ENCODE data around the gene SUMF2. TPM values are rescaled to one million over a fixed set of nuclear protein-coding genes. Genes with fewer than 3 reads are reported as not detected.
"Not testable (repeated sequence)": the region's sequence is repeated elsewhere in the genome, so short reads cannot be mapped to it uniquely, and the experiment has no call there.

Gene SUMF2
- total RNA-seq: 129 and 164 TPM in 2 replicates

- no peak for DNase-seq (ENCODE audit: low read depth, low spot score)
Observed at GRCh38 chr7:56063882-56064625, at the start of gene SUMF2. SUMF2 (plus strand) TSS chr7:56064286; CDS start chr7:56064312, 26 bp downstream.

GRCh38 chr7:56017015-56017414 lies 47.1 kb upstream of the SUMF2 start:
- DNase-seq (ENCODE audit: low read depth, low spot score): not testable (repeated sequence)

DNA sequence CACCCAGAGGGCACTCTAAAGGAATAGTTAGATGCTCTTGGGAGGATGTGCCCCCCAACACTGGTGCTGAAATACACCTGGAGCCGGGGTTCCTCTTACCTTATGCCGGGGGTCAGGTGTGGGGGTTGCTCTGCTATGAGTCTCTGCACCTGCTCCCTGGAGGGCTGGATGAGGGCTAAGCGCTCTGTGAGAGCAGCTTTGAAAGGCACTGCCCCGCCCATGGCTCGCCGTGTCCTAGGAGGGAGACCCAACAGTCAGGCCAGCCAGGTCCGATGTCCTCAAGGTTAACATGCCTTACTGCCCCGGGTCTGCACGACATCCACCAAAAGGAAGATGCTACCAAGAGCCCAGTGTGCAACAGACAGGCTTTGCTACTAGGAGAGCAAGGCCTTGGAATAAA lies 44.6 kb upstream of the SUMF2 start:
- no peak for DNase-seq (ENCODE audit: low read depth, low spot score)

DNA sequence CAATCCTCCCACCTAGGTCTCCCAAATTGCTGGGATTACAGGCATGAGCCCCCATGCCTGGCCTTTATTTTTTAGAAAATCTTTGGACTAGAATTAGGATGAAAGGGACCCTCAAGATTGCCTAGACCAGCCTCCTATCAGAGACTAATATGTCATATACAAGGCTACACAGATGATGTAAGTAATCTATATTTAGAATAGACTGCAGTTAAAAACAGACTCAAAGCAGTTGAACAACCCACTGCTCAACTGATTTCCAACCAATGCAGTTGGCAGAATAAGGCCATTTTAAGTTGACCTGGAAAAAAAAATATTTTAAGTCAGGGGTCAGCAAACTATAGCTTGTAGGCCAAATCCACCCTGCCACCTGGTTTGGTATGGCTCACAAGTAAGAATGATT lies 40.6 kb upstream of the SUMF2 start:
- no peak for DNase-seq (ENCODE audit: low read depth, low spot score)

DNA sequence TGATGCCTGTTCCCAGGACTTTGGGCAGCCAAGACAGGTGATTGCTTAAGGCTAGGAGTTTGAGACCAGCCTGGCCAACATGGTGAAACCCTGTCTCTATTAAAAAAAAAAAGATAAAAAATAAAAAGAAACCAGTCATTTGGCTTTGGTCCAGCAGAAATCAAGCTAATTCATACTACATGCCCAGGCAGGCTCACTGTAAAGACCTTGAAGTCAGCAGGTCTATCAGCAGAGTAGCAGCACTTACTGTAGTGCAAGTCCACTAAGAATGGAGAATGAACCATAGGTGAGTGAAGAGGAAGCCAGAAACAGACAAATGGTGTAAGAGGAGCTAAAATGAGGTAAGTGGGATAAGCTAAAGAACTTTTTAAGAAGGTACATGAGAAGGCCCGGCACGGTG lies 37.5 kb upstream of the SUMF2 start:
- no peak for DNase-seq (ENCODE audit: low read depth, low spot score)

- DNase-seq (ENCODE audit: low read depth, low spot score): no peak
Observed at GRCh38 chr7:56028942-56029630, 35.0 kb upstream of the SUMF2 start.

GRCh38 chr7:56030340-56030739 lies 33.7 kb upstream of the SUMF2 start:
- no peak for DNase-seq (ENCODE audit: low read depth, low spot score)

- not testable (repeated sequence) for DNase-seq (ENCODE audit: low read depth, low spot score)
Observed at GRCh38 chr7:56031556-56031955, 32.5 kb upstream of the SUMF2 start.

- not testable (repeated sequence) for DNase-seq (ENCODE audit: low read depth, low spot score)
Observed at GRCh38 chr7:56032578-56032977, 31.5 kb upstream of the SUMF2 start.

- DNase-seq (ENCODE audit: low read depth, low spot score): no peak
Observed at GRCh38 chr7:56033671-56034432, 30.2 kb upstream of the SUMF2 start.

- no peak for DNase-seq (ENCODE audit: low read depth, low spot score)
Observed at GRCh38 chr7:56040730-56041129, 23.4 kb upstream of the SUMF2 start.

- DNase-seq (ENCODE audit: low read depth, low spot score): not testable (repeated sequence)
Observed at GRCh38 chr7:56045758-56046157, 18.3 kb upstream of the SUMF2 start.

DNA sequence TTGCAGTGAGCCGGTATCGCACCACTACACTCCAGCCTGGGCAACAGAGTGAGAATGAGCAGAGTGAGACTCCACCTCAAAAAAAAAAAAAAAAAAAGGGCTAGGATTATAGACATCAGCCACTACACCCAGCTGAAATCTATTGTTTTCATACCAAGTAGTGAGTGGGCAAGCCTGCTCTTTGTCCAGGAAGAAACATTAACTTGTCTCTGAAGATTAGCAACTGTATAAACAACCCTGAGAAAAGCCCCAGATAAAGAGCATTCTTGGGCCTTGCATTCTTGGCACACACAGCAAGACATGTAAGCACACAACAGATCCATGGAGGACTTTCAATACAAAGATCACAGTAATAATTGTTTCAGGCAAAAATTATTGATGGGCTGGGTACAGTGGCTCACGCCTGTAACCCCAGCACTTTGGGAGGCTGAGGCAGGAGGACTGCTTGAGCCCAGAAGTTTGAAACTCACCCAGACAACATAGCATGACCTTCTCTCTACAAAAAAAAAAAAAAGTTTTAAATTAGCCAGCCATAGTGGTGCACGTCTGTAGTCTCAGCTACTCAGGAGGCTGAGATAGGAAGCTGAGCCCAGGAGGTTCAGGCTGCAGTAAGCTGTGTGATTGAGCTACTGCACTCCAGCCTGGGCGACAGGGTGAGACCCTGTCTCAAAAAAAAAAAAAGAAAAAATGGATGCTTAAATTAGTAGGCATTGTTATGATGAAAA lies 17.2 kb upstream of the SUMF2 start:
- DNase-seq (ENCODE audit: low read depth, low spot score): peak; percentile 95

GRCh38 chr7:56047446-56048116 lies 16.5 kb upstream of the SUMF2 start:
- DNase-seq (ENCODE audit: low read depth, low spot score): not testable (repeated sequence)

DNA sequence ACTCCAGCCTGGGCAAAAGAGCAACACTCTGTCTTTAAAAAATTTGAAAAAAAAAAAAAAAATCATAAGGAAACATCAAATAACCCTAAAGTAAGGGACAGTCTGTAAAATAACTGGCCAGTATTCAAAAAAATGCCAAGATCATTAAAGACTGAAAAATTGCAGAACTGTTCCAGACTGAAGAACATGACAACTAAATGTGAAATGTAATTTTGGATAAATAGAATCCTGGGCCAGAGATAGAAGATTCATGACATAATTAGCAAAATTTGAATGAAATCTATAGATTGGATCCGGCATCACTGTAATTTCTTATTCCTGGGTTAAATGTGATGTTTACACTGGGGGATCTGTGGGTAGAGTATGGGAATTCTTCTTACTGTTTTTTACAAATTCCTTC lies 15.8 kb upstream of the SUMF2 start:
- no peak for DNase-seq (ENCODE audit: low read depth, low spot score)

DNA sequence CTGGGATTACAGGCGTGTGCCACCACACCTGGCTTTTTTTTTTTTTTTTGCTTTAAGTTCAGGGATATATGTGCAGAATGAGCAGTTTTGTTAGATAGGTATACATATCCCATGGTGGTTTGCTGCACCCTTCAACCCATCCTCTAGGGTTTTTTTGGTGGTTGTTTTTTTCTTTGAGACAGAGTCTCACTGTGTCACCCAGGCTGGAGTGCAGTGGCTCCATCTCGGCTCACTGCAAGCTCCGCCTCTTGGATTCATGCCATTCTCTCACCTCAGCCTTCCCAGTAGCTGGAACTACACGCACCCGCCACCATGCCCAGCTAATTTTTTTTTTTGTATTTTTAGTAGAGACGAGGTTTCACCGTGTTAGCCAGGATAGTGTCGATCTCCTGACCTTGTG lies 15.3 kb upstream of the SUMF2 start:
- not testable (repeated sequence) for DNase-seq (ENCODE audit: low read depth, low spot score)

- no peak for DNase-seq (ENCODE audit: low read depth, low spot score)
Observed at GRCh38 chr7:56051053-56051338, 13.1 kb upstream of the SUMF2 start.

DNA sequence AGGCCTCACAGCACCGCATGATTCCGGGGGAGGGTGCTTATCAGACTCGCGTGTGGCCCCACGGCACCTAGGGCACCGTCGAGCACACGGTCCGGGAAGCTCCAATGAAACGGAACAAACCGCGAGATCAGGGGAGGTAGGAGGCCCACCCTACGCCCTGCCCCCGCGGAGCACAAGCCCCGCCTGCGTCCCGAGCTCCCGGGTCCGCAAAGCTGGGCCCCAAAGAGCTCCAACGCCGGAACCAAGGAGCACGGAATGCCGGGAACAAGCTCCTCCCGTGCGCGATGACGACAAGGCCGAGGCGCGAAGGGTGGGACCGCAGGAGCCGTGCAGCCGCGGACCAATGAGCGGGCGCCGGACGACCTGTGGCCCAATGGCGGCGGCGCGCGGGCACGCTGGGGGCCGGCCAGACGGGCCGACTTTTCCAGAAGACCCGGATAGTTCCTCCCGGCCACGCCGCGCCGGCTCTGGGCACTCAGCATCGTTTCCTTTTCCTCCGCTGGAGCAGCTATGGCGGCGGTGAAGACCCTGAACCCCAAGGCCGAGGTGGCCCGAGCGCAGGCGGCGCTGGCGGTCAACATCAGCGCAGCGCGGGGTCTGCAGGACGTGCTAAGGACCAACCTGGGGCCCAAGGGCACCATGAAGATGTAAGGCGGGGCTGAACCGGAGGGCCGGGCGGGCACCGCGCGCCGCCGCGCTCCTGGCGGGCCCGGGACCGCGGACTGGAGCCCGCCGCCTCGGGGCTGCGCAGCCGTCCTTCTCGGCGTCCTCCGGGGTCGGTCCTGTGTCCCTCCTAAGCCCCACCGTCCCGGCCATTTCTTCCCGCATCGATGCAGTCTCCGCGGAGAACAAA lies 12.5 kb upstream of the SUMF2 start, which contains the start of the genes CCT6A and PSPH:
TSS of gene CCT6A (plus strand) at position 427 of the 853 bp plus-strand sequence. CDS start at position 511, 84 bp downstream.
TSS of gene PSPH (minus strand) at position 106 of the 853 bp plus-strand sequence. CDS start 30,232 bp downstream, outside the sequence.
- peak; percentile 94 for DNase-seq (ENCODE audit: low read depth, low spot score)

- DNase-seq (ENCODE audit: low read depth, low spot score): no peak
Observed at GRCh38 chr7:56053379-56053778, 10.7 kb upstream of the SUMF2 start.

DNA sequence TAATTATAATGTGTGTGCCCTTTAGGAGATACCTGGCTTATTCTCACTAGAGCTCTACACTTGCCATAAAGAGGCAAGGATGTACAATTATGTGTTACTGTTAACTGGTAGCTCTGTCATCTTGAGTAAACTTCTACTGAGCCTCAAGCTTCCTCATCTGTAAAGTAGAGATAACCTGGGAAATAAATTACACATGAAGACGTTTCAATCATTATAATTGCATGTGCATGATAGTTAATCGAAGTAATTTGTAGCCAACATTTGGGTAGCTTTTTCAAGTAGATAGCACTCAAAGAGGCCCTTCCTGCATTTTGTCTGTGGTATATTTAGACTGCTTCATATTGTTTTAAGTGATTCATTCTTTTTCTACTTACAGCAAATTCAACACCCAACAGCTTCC lies 10.1 kb upstream of the SUMF2 start:
- DNase-seq (ENCODE audit: low read depth, low spot score): no peak

Data from pulmonary artery endothelial cell (primary cell).